GM12865 (cell line): ENCODE measurements around the gene PRAC1.
A peak's percentile ranks its signal among the peaks of the same experiment; 100 is the strongest.

Experiments used
- DNase-seq: peaks from one replicate; pipeline ENCODE4 v3.0.0; 2010; ENCODE audit warnings: low read depth
- H3K4me3 ChIP-seq: 2 replicates; pipeline ENCODE4 v1.5.1; 2011; ENCODE audit warnings: mild to moderate bottlenecking, low read depth, low read length, control low read depth
- CTCF ChIP-seq: IDR thresholded peaks from 2 replicates; pipeline ENCODE4 v1.5.1; 2011; ENCODE audit warnings: low read length, control low read depth, low read depth, inconsistent platforms; ENCODE audit not compliant: insufficient read depth; ENCODE audit errors: missing control alignments

Gene PRAC1

GRCh38 chr17:48693178-48693577, 29.1 kb downstream of the PRAC1 start:
- no peak overlapping the region for H3K4me3 ChIP-seq
- TF ChIP-seq CTCF = no peak
- no peak for DNase-seq

- DNase-seq = no peak
- TF ChIP-seq CTCF = no peak
- H3K4me3 ChIP-seq = no peak overlapping the region
Measured at GRCh38 chr17:48692049-48692448, 30.3 kb downstream of the PRAC1 start.

- DNase-seq = no peak
- TF ChIP-seq CTCF = no peak
- H3K4me3 ChIP-seq = no peak overlapping the region
Measured at GRCh38 chr17:48690655-48691054, 31.7 kb downstream of the PRAC1 start.

- TF ChIP-seq CTCF = no peak
- no peak overlapping the region for H3K4me3 ChIP-seq
- DNase-seq = no peak
Measured at GRCh38 chr17:48681609-48682008, 40.7 kb downstream of the PRAC1 start.

GRCh38 chr17:48679385-48680096, 42.8 kb downstream of the PRAC1 start:
- TF ChIP-seq CTCF = no peak
- DNase-seq = no peak
- no peak overlapping the region for H3K4me3 ChIP-seq

- TF ChIP-seq CTCF = peak; percentile 94
- H3K4me3 ChIP-seq = peak overlapping the region; percentile 8
- DNase-seq = peak; percentile 78
Measured at GRCh38 chr17:48678141-48678971, 44.0 kb downstream of the PRAC1 start.
